ENCODE measurements around the gene SLC5A9. TPM values are rescaled to one million over a fixed set of nuclear protein-coding genes. Genes with fewer than 3 reads are reported as not detected.

The SLC5A9 gene
- total and polyA plus RNA-seq, 2 of the 4 experiments (the other 2 are of a cell fraction) = not detected

DNA sequence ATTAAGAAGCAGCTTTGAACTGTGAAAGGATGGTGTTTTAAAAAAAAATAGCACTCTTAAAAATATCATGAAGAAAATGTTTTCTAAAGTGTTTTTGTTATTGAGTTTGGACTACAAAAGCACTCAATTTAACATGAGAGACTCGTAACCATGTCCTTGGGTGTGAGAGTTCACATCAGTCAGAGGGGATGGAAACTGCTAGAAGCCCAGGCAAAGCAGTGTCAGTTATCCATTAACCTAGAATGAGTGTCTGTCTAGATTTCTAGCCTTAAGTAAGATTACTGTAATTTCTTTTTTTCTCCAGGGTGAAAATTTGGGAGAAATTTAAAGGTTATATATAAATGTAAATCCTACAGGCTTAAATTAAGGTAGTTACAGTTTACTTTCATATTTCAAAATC lies 31.7 kb downstream of the SLC5A9 start:
- Histone ChIP-seq H4K5ac (ENCODE audit: low read depth, low read length) (no peak overlapping the region), H3K4ac (ENCODE audit: low read depth, low read length) (no peak overlapping the region), H3K14ac (replicated peaks; ENCODE audit: low read depth, low read length) (no peak overlapping the region), H3K56ac (ENCODE audit: extremely low read depth, insufficient read depth, low read length) (no peak overlapping the region), H2AK5ac (ENCODE audit: low read depth, low read length) (no peak overlapping the region), H2BK15ac (ENCODE audit: low read depth, low read length) (no peak overlapping the region), H4K20me1 (ENCODE audit: insufficient read depth, low read length) (no peaks in the 10 kb centered on the region), H3K27me3 (ENCODE audit: control insufficient read depth, insufficient read depth, low read length) (no peaks in the 10 kb centered on the region), H2AFZ (replicated peaks; ENCODE audit: low read length, poor library complexity) (no peak overlapping the region), H3K4me3 (ENCODE audit: insufficient read depth, low read depth, low read length) (no peak overlapping the region), H3K9me1 (ENCODE audit: insufficient read depth, low read length) (no peaks in the 10 kb centered on the region), H2BK20ac (ENCODE audit: low read depth, low read length) (no peak overlapping the region), H3K4me2 (ENCODE audit: low read depth, low read length) (no peak overlapping the region), H3K9ac (ENCODE audit: low read depth, low read length) (no peak overlapping the region), H3K36me3 (ENCODE audit: control insufficient read depth, insufficient read depth, low read length) (no peaks in the 10 kb centered on the region), H3K27ac (ENCODE audit: insufficient read depth, low read length) (no peak overlapping the region), H2BK120ac (ENCODE audit: low read depth, low read length) (no peak overlapping the region), H3K18ac (ENCODE audit: low read depth, low read length) (no peak overlapping the region), H3K4me1 (ENCODE audit: control insufficient read depth, insufficient read depth, low read length) (no peaks in the 10 kb centered on the region), H3K23ac (ENCODE audit: low read depth, low read length) (no peak overlapping the region), H3K9me3 (ENCODE audit: control insufficient read depth, insufficient read depth, low read length) (0 out of 2 replicates have a peak, but pooled peaks cover 1% of the 10 kb centered on the region), H4K91ac (ENCODE audit: insufficient read depth, low read depth, low read length) (no peak overlapping the region), H2AK9ac (replicated peaks; ENCODE audit: low read depth, low read length, poor library complexity) (no peak overlapping the region), H3K79me1 (ENCODE audit: low read depth in 1 of 2, low read length in 2 of 2) (no peaks in the 10 kb centered on the region), H4K8ac (ENCODE audit: low read depth in 2 of 2, low read length in 2 of 2) (no peak overlapping the region), H2BK5ac (ENCODE audit: low read depth, low read length, poor library complexity, severe bottlenecking) (no peak overlapping the region)
- in situ Hi-C loops (cut with MboI; ENCODE audit: low sequenced_read_pairs) = no loop called here
- ATAC-seq (ENCODE audit: low read depth) = no peak
- no peak for DNase-seq
- TF ChIP-seq POLR2A (IDR thresholded peaks at IDR 0.05; ENCODE audit: low read depth, low read length) = no peak
- TF ChIP-seq RCOR1 (IDR thresholded peaks at IDR 0.05; ENCODE audit: insufficient replicate concordance, low read length) = no peak
- TF ChIP-seq CEBPB (IDR thresholded peaks at IDR 0.05; ENCODE audit: low read depth, low read length) = no peak
- no peak for TF ChIP-seq RFX5 (IDR thresholded peaks at IDR 0.05; ENCODE audit: low read depth, low read length)
- TF ChIP-seq FOS (IDR thresholded peaks at IDR 0.05; ENCODE audit: low read depth, low read length) = no peak
- TF ChIP-seq BHLHE40 (IDR thresholded peaks at IDR 0.05; ENCODE audit: low read depth, low read length) = no peak
- TF ChIP-seq, protein P1, sequence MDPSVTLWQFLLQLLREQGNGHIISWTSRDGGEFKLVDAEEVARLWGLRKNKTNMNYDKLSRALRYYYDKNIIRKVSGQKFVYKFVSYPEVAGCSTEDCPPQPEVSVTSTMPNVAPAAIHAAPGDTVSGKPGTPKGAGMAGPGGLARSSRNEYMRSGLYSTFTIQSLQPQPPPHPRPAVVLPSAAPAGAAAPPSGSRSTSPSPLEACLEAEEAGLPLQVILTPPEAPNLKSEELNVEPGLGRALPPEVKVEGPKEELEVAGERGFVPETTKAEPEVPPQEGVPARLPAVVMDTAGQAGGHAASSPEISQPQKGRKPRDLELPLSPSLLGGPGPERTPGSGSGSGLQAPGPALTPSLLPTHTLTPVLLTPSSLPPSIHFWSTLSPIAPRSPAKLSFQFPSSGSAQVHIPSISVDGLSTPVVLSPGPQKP (IDR thresholded peaks at IDR 0.05; ENCODE audit: borderline replicate concordance, low read depth, low read length) = no peak
- no peak for TF ChIP-seq MAZ (IDR thresholded peaks at IDR 0.05; ENCODE audit: borderline replicate concordance, low read depth, low read length)
- no peak for TF ChIP-seq MAFK (IDR thresholded peaks at IDR 0.05; ENCODE audit: low read depth, low read length)
- TF ChIP-seq SMC3 (IDR thresholded peaks at IDR 0.05; ENCODE audit: low read depth, low read length) = no peak
- no peak for TF ChIP-seq RAD21 (IDR thresholded peaks at IDR 0.05; ENCODE audit: low read length)
- no peak for TF ChIP-seq NFE2L2 (IDR thresholded peaks at IDR 0.05; ENCODE audit: low read depth, low read length)
- TF ChIP-seq, protein P2, sequence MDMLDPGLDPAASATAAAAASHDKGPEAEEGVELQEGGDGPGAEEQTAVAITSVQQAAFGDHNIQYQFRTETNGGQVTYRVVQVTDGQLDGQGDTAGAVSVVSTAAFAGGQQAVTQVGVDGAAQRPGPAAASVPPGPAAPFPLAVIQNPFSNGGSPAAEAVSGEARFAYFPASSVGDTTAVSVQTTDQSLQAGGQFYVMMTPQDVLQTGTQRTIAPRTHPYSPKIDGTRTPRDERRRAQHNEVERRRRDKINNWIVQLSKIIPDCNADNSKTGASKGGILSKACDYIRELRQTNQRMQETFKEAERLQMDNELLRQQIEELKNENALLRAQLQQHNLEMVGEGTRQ (IDR thresholded peaks at IDR 0.05; ENCODE audit: low read depth, low read length) = no peak
- TF ChIP-seq, protein P3, sequence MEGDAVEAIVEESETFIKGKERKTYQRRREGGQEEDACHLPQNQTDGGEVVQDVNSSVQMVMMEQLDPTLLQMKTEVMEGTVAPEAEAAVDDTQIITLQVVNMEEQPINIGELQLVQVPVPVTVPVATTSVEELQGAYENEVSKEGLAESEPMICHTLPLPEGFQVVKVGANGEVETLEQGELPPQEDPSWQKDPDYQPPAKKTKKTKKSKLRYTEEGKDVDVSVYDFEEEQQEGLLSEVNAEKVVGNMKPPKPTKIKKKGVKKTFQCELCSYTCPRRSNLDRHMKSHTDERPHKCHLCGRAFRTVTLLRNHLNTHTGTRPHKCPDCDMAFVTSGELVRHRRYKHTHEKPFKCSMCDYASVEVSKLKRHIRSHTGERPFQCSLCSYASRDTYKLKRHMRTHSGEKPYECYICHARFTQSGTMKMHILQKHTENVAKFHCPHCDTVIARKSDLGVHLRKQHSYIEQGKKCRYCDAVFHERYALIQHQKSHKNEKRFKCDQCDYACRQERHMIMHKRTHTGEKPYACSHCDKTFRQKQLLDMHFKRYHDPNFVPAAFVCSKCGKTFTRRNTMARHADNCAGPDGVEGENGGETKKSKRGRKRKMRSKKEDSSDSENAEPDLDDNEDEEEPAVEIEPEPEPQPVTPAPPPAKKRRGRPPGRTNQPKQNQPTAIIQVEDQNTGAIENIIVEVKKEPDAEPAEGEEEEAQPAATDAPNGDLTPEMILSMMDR (conservative IDR thresholded peaks at IDR 0.05; ENCODE audit: low read depth, low read length) = no peak
- TF ChIP-seq MXI1 (IDR thresholded peaks at IDR 0.05; ENCODE audit: borderline replicate concordance, low read depth, low read length) = no peak
- ChIA-PET POLR2A (ENCODE audit: unreplicated experiment) (no interaction called here), CTCF (interaction anchor here (1.0 kb wide), 1 partner anchor 243 kb away, joined by 3 read pairs; no protein-coding TSS in a partner anchor)
- WGBS, 2 experiments (ENCODE audit: extremely low coverage in 2 of 2, insufficient read length in 1 of 2) = no CpG with 5 or more reads among the region's 1 CpG
- BruUV-seq (replicated peaks) = no TSS peak
- dilution Hi-C loops (cut with HindIII; ENCODE audit: low sequenced_read_pairs, unreplicated experiment) = no loop called here
- intact Hi-C loops (cut with micrococcal nuclease) = no loop called here
